Activated CD4-positive, alpha-beta memory T cell treated with anti-CD3 and anti-CD28 coated beads for 36 hours (primary cell): ENCODE measurements around the gene KDM7A. TPM values are rescaled to one million over a fixed set of nuclear protein-coding genes. Genes with fewer than 3 reads are reported as not detected.
A peak's percentile ranks its signal among the peaks of the same experiment; 100 is the strongest.

Source experiments
- CTCF ChIA-PET: fragments of 350-600 bp; sonication (Branson Sonifier 250); formaldehyde crosslinking; loops from one replicate; lab custom pipeline; 2021; ENCODE audit warnings: antibody characterized with exemption, inconsistent platforms; lab: Charles Lee
- POLR2A ChIA-PET: fragments of 350-600 bp; sonication (Branson Sonifier 250); formaldehyde crosslinking; loops from one replicate; lab custom pipeline; 2021; ENCODE audit warnings: antibody characterized with exemption; lab: Charles Lee
- DNase-seq: peaks from one replicate; pipeline ENCODE4 v3.0.0-alpha.2; 2020
- H3K27ac Mint-ChIP-seq: one replicate; pipeline ENCODE4 v1.8.0; 2021; ENCODE audit warnings: mixed read lengths
- H3K27me3 Mint-ChIP-seq: one replicate; pipeline ENCODE4 v1.8.0; 2021; ENCODE audit warnings: mixed read lengths
- H3K36me3 Mint-ChIP-seq: one replicate; pipeline ENCODE4 v1.8.0; 2021; ENCODE audit warnings: mixed read lengths
- H3K4me1 Mint-ChIP-seq: one replicate; pipeline ENCODE4 v1.8.0; 2021; ENCODE audit warnings: low read depth, mixed read lengths
- H3K4me3 Mint-ChIP-seq: one replicate; pipeline ENCODE4 v1.8.0; 2021; ENCODE audit warnings: mild to moderate bottlenecking, mixed read lengths
- H3K9me3 Mint-ChIP-seq: one replicate; pipeline ENCODE4 v1.8.0; 2021; ENCODE audit warnings: mixed read lengths
- intact Hi-C: fragments of 100-400 bp; cut with micrococcal nuclease; formaldehyde crosslinking; loops from one replicate; pipeline ENCODE4 v1.15.1; 2023
- total RNA-seq, 2 experiments: library from RNA; stranded (reverse); gene quantifications; one replicate each; pipeline ENCODE4 v1.2.3, GENCODE V29; 2021

The KDM7A gene
- total RNA-seq, result 10 to 100 TPM; 23.4 to 24.5 TPM

DNA sequence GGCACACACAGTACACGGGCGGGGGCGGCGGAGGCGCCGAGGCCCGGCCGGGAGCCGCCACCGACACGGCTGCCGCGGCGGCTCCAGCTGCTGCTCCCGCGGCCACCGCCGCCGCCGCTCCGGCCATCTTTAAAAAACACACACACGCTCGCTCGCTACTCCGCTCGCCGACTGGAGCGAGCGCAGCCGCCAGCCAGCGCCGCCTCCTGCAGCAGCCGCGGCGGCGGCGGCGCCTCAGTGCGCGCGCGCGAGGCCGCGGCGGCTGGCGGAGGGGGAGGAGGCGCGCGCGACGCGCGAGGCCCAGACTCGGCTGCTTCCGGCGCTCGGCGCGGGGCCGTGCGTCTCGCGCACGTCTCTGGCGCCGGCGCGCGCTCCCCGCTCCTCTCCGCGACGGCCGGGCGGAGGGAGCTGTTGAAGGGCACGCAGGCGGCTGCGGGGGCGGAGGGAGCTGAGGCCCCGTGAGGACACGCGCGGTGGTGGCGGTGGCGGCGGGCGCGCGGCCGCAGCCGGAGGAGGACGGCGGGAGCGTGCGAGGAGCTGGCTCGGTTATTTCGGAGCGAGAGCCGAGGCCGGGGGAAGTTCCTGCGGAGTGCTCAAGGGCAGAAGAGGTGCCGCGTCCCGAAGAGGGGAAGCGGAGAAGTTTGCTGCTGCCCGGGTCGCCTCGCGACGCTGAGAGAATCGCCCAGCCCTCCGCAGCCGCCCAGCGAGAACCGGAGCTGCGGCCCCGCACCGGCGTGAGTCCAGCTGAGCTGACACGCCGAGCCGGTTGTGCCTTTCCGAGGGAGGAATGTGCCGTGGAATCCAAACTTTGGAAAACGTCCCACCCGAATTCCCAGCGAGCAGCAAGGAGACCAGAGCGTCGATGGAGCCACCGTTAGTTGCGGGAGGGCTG lies at the start of gene KDM7A:
KDM7A (minus strand) TSS at position 173 of the 892 bp plus-strand sequence; CDS start at position 127, 46 bp downstream.
- CTCF ChIA-PET, result interaction anchor here (0.8 to 1.4 kb wide), 8 partner anchors 16 to 148 kb away, joined by 3 to 9 read pairs (median 5); no protein-coding TSS in a partner anchor
- Mint-ChIP-seq H3K36me3 (peaks cover 20% of the 10 kb centered on the region), H3K27ac (peak within 1 kb of the TSS; percentile 91), H3K9me3 (peaks cover 8% of the 10 kb centered on the region), H3K4me1 (peaks cover 40% of the 10 kb centered on the region), H3K4me3 (peak within 1 kb of the TSS; percentile 97), H3K27me3 (peaks cover 4% of the 10 kb centered on the region)
- peak; percentile 92 for DNase-seq
- POLR2A ChIA-PET, result interaction anchor here (0.6 to 4.6 kb wide), 19 partner anchors 9 to 221 kb away, joined by 3 to 86 read pairs (median 5); no protein-coding TSS in a partner anchor
- intact Hi-C loops, result loop anchor here (5.0 to 10.0 kb wide), 5 partner anchors 90 to 1558 kb away; partner anchors contain the start of genes HIPK2, LUC7L2, RAB19 and SSBP1

DNA sequence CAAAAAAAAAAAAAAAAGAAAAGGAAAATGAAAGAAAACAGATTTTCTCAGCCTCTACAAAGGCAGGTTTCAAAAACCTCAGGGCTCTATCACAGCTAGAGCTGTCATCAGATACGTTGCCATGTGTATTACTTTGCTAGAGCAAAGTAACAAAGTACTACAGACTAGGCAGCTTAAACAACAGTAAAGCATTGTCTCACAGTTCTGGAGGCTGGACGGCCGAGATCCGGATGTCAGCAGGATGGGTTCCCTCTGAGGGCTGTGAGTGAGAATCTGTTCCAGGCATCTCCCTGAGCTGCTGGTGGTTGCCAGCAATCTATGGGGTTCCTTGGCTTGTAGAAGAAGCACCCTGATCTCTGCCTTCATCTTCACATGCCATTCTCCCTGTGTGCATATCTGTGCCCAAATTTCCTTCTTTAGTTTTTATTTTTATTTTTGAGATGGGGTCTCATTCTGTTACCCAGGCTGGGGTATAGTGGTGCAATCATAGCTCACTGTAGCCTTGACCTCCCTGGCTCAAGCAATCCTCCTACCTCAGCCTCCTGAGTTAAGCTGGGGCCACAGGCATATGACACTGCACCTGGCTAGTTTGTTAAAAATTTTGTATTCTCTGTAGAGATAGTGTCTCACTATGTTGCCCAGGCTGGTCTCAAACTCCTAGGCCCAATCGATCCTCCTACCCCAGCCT lies 48.9 kb upstream of the KDM7A start:
- Mint-ChIP-seq H3K36me3 (no peaks in the 10 kb centered on the region), H3K27ac (peak overlapping the region; percentile 69), H3K27me3 (no peaks in the 10 kb centered on the region), H3K9me3 (no peaks in the 10 kb centered on the region), H3K4me3 (no peak overlapping the region), H3K4me1 (peaks cover 52% of the 10 kb centered on the region)
- POLR2A ChIA-PET, result interaction anchor here (0.8 to 1.3 kb wide), 6 partner anchors 9 to 51 kb away, joined by 3 to 5 read pairs (median 3); partner anchors contain the start of gene KDM7A
- intact Hi-C loops, result no loop called here
- CTCF ChIA-PET, result interaction anchor here (0.7 to 0.8 kb wide), 2 partner anchors 14 to 50 kb away, joined by 3 read pairs; no protein-coding TSS in a partner anchor
- peak; percentile 40 for DNase-seq

DNA sequence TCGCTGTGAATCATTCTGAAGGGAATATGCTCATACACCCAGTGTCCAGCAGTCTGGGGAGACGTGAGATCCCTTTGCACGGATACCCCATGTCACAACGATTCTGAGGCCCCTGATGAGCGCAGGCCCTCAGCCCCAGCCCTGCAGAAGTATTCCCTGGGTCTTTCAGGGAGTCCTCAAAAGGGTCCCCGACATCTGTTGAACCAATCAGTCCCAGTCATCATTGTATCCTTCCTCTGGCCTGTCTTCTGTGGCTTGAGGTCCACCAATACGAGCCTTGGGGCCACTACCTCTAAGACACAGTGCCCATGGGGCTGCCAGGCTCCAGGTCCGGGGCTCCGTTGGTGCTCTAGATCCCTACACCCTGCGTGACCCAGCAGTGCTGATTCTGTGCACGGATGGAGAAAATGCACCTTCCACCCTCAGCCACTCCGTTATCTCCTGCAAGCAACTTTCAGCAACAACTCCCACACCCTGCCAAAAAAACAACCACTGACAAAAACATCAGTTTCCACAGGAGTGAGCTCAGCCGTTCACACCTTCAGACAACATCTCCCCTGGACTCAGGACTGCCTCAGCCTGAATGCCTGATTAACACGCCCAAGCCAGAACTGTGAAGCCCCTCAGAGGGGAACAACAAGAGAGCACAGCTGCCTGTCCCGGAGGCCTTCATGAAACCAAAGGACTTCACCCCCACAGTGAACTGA lies 46.9 kb upstream of the KDM7A start:
- Mint-ChIP-seq H3K36me3 (no peaks in the 10 kb centered on the region), H3K4me3 (peak overlapping the region; percentile 5), H3K27ac (peak overlapping the region; percentile 74), H3K27me3 (no peaks in the 10 kb centered on the region), H3K4me1 (peaks cover 41% of the 10 kb centered on the region), H3K9me3 (no peaks in the 10 kb centered on the region)
- CTCF ChIA-PET, result interaction anchor here (0.6 kb wide), 1 partner anchor 81 kb away, joined by 3 read pairs; no protein-coding TSS in a partner anchor
- DNase-seq, result peak; percentile 55
- intact Hi-C loops, result loop anchor here (1.0 kb wide), 1 partner anchor 11 kb away; no protein-coding TSS in a partner anchor
- POLR2A ChIA-PET, result interaction anchor here (1.1 kb wide), 1 partner anchor 11 kb away, joined by 4 read pairs; no protein-coding TSS in a partner anchor

GRCh38 chr7:140222814-140223213 lies 46.0 kb upstream of the KDM7A start:
- peaks cover 6% of the 10 kb centered on the region for H3K9me3 Mint-ChIP-seq
- no peaks in the 10 kb centered on the region for H3K27me3 Mint-ChIP-seq
- H3K27ac Mint-ChIP-seq, result no peak overlapping the region
- CTCF ChIA-PET, result no interaction called here
- peaks cover 39% of the 10 kb centered on the region for H3K4me1 Mint-ChIP-seq
- no peak for DNase-seq
- no peak overlapping the region for H3K4me3 Mint-ChIP-seq
- POLR2A ChIA-PET, result no interaction called here
- peaks cover 1% of the 10 kb centered on the region for H3K36me3 Mint-ChIP-seq
- intact Hi-C loops, result loop anchor here (1.0 kb wide), 1 partner anchor 11 kb away; no protein-coding TSS in a partner anchor

DNA sequence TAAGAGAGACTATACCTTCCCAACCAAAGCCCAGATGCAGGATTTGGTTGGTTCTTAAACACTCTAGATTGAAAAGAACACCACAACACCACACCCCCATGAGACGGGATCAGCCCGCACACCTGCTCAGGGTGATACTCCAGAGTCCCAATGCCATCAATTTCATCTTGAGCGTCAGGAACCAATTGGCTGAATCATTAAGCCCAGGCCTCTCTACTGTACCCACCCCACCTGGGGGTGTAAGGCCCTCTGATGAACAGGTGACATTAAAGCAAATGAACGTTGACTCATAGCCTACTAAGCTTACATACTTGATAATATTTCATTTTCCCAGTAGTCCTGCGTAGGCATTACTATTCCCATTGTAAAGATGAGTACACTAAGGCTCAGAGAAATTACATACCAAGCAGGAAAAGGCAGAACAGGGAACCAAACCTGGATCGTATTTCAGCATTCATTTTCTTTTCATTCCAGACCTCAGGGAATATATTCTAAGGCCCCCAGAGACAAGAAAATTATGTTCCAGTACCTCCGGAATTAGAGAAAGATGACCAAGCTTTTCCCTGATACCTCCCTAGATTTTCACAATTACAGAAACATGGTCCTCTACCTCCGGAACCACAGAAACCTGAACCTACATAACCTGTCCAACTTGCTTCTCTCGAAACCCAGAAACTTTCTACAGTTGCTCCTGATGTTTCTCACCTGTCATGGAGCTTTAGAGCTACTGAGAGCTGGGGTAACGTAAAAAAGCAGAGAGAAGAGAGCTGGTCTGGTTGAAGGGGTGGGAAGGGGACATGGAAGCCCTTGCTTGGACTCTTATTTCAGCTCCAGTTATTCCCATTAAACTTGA lies 43.1 kb upstream of the KDM7A start:
- Mint-ChIP-seq H3K27ac (no peak overlapping the region), H3K36me3 (peaks cover 1% of the 10 kb centered on the region), H3K4me3 (no peak overlapping the region), H3K4me1 (peaks cover 30% of the 10 kb centered on the region), H3K27me3 (no peaks in the 10 kb centered on the region), H3K9me3 (peaks cover 10% of the 10 kb centered on the region)
- intact Hi-C loops, result no loop called here
- POLR2A ChIA-PET, result no interaction called here
- DNase-seq, result no peak
- CTCF ChIA-PET, result no interaction called here

GRCh38 chr7:140218656-140219055 lies 41.9 kb upstream of the KDM7A start:
- DNase-seq, result no peak
- Mint-ChIP-seq H3K27ac (no peak overlapping the region), H3K36me3 (peaks cover 1% of the 10 kb centered on the region), H3K9me3 (peaks cover 10% of the 10 kb centered on the region), H3K4me3 (no peak overlapping the region), H3K27me3 (no peaks in the 10 kb centered on the region), H3K4me1 (peaks cover 32% of the 10 kb centered on the region)
- ChIA-PET POLR2A (no interaction called here), CTCF (interaction anchor here (0.7 kb wide), 1 partner anchor 58 kb away, joined by 4 read pairs; no protein-coding TSS in a partner anchor)
- intact Hi-C loops, result no loop called here

DNA sequence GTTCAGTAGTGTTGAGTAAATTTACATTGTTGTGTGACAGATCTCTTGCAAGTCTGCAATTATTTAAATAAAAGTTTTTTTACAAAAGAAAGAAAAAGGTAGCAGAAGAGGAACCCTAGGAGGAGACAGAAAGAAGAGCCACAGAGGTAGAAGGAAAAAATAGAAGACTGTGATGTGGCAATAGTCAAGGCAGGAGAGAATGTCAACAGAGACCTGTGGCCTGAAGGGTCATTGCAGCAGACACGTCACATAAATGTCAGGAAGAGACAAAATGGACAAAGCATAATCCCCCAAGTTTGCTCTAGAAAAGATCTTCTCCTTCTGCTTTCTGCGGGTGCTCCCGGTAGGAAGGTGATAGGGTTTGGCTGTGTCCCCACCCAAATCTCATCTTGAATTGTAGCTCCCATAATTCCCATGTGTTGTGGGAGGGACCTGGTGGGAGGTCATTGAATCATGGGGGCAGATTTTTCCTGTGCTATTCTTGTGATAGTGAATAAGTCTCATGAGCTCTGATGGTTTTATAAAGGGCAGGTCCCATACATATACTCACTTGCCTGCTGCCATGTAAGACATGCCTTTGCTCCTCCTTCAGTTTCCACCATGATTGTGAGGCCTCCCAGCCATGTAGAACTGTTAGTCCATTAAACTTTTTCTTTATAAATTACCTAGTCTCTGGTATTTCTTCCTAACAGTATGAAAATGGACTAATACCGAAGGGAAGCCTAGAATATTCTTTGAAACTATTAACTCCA lies 41.1 kb upstream of the KDM7A start:
- Mint-ChIP-seq H3K4me1 (peaks cover 31% of the 10 kb centered on the region), H3K9me3 (peaks cover 10% of the 10 kb centered on the region), H3K36me3 (peaks cover 1% of the 10 kb centered on the region), H3K4me3 (no peak overlapping the region), H3K27ac (no peak overlapping the region), H3K27me3 (no peaks in the 10 kb centered on the region)
- no peak for DNase-seq
- CTCF ChIA-PET, result no interaction called here
- POLR2A ChIA-PET, result no interaction called here
- intact Hi-C loops, result no loop called here

DNA sequence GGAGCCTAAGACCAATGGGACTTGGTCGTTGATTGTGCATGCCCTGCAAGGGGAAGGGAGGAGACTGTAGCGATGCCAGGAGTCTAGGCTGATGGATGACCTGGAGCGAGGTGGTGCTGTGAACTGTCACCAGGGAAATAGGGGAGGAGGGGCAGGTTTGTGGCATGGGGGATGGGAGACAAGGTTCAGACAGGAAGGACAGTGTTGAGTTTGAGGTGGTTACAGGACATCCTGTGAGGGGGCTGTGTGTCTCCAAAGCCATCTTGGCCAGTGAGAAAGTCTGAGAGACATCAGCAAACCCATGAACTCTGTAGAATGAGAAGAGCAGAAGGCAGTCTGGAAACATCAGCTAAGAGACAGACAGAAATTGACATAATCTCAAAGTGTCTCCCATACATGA lies 38.5 kb upstream of the KDM7A start:
- ChIA-PET POLR2A (interaction anchor here (1.2 to 4.7 kb wide), 3 partner anchors 14 to 161 kb away, joined by 4 to 52 read pairs (median 6); no protein-coding TSS in a partner anchor), CTCF (interaction anchor here (1.5 kb wide), 1 partner anchor 38 kb away, joined by 6 read pairs; no protein-coding TSS in a partner anchor)
- H3K36me3 Mint-ChIP-seq, result peaks cover 1% of the 10 kb centered on the region
- no peak overlapping the region for H3K27ac Mint-ChIP-seq
- DNase-seq, result peak; percentile 39
- H3K9me3 Mint-ChIP-seq, result peaks cover 10% of the 10 kb centered on the region
- H3K4me1 Mint-ChIP-seq, result peaks cover 47% of the 10 kb centered on the region
- intact Hi-C loops, result no loop called here
- H3K4me3 Mint-ChIP-seq, result no peak overlapping the region
- no peaks in the 10 kb centered on the region for H3K27me3 Mint-ChIP-seq

GRCh38 chr7:140214075-140214684 lies 37.4 kb upstream of the KDM7A start:
- Mint-ChIP-seq H3K9me3 (peaks cover 10% of the 10 kb centered on the region), H3K27ac (peak overlapping the region; percentile 70), H3K36me3 (peaks cover 1% of the 10 kb centered on the region), H3K27me3 (no peaks in the 10 kb centered on the region), H3K4me1 (peaks cover 57% of the 10 kb centered on the region), H3K4me3 (no peak overlapping the region)
- ChIA-PET CTCF (interaction anchor here (0.7 to 1.9 kb wide), 5 partner anchors 15 to 230 kb away, joined by 3 to 6 read pairs (median 4); no protein-coding TSS in a partner anchor), POLR2A (interaction anchor here (1.2 to 4.7 kb wide), 4 partner anchors 15 to 162 kb away, joined by 4 to 52 read pairs (median 12); no protein-coding TSS in a partner anchor)
- intact Hi-C loops, result loop anchor here (5.0 kb wide), 3 partner anchors 263 to 532 kb away; partner anchors contain the start of gene MKRN1
- DNase-seq, result peak; percentile 69
